GM19035 (cell line): ENCODE data around the gene HPRT1.

ENCODE experiments used
- ATAC-seq: cut with Tn5 transposase; IDR thresholded peaks from one replicate; pipeline ENCODE4 v1.9.1; 2021; ENCODE audit not compliant: unreplicated experiment

Gene HPRT1

DNA sequence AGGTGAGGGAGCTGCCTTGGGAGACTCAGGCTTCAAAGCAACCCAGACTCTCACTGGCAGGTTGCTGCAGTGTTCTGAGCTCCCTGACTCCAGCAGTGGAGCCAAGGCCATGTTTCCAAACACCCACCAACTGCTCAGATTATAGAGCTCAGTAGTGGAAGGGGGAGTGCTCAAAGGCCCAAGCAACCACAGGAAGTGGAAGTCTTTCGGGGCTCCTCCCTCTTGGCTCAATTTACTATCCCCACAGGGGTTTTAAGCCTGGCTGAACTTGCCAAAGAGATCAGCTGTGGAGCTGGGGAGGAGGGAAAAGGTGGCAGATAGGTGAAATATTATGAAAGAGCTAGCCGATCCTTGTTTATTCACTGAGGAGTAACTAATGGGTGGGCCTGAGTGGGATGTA is 82.5 kb downstream of the HPRT1 start:
- no peak for ATAC-seq

GRCh38 chrX:134543288-134543687 is 83.3 kb downstream of the HPRT1 start:
- no peak for ATAC-seq

DNA sequence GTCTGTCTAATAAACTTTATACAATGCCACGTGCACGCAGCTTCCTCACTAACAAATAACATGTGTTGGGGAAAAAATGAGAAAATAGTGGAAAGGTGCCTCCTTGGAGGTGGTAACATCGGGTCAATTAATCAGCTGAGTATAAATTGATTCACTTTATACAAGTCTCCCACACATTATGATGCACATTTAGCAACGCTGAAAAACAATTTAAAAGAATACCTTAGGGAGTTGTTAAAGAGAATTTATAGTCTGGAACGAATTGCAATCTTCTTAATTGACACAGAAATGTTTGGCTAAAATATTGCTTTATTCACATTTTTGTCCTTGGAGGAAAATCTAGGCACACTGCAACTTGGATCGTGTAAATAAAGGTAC is 84.2 kb downstream of the HPRT1 start:
- no peak for ATAC-seq

DNA sequence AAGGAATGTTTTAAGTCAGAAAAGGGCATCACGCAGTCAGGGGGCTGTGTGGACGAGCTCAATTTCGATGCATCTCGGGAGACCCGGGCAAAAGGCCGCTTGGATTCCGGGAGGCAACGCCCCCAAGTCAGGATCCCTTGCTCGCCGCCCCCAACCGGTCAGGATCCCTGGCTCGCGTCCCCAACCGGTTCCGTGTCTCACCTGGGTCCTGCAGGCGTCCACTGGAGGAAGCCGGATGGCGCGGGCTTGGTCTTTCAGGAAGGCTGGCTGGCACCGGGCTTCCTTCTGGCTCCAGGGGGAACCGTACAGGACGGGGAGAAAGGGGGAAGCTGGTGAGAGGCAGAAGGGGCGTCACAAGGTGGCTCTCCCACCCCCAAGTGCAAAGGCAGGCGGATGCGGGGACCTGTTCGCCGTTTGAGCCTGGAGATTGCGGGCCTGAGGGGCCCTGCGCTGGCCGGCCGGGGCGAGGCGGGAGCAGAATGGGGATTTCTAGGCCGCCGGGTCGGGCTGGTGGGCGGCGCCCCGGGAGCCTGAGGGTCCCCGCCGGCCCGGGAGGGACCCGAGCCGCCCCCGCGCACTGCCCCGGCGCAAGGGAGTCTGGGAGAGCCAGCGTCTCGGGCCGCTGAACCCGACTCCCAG is 84.7 kb downstream of the HPRT1 start:
- ATAC-seq, result no peak

DNA sequence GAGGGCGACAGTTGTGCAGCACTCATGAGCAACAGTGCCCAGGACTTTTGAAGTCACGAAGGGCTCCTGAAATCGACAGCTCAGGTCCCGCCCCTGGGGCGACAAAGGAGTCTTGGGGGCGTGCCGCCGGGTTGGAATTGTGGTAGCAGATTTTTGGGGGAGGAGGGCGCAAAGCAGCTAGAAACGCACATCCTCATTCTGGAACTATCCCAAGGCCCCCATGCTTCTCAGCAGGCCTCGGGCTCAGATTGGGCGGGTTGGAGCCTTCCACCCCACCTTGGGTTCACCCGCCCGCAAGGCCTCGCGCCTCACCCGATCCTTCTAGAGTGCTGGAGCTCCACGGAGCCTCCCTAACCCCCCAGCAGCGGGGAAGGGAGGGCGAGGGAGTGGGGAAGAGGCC is 85.5 kb downstream of the HPRT1 start:
- ATAC-seq, result no peak

GRCh38 chrX:134546187-134546586 is 86.2 kb downstream of the HPRT1 start:
- ATAC-seq, result no peak

DNA sequence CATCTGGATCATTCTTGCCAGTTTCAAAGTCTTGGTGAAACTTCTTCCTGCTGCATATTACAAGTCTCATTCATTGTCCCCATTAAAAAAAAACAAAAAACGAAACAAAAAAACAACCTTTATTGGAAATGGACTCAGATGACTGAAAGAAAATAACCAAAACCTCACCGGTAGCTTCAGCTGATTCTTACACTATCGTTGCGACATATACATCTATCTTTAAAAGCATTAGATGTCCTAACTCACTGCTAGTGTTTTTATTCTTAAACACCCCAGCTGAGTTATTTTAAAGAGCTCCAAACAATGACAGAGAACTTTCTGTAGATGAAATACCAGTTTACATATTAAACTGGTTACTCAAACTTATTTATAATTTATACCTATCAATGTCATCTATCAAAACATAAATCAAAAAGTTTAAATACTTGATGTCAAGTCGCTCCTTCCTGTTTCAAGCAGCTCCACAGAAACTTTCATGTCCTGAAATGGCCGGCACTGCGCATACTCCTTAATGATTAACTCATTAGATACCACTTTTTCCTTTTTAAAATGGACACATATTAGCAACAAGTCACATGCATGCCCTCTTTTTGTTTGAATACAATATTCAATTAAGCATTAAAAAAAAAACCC is 87.2 kb downstream of the HPRT1 start:
- ATAC-seq, result no peak

GRCh38 chrX:134548257-134549201 is 88.6 kb downstream of the HPRT1 start:
- ATAC-seq, result no peak
